Fibroblast of the aortic adventitia (primary cell): ENCODE data around the gene PALM3. TPM values are rescaled to one million over a fixed set of nuclear protein-coding genes. Genes with fewer than 3 reads are reported as not detected.
A peak's percentile ranks its signal among the peaks of the same experiment; 100 is the strongest.
"Not testable (repeated sequence)": the region's sequence is repeated elsewhere in the genome, so short reads cannot be mapped to it uniquely, and the experiment has no call there.

ENCODE experiments used
- DNase-seq: peaks from one replicate; pipeline ENCODE4 v3.0.0-alpha.2; 2010; ENCODE audit warnings: low read depth
- H3K4me3 ChIP-seq: 2 replicates; pipeline ENCODE4 v1.5.1; 2011; ENCODE audit warnings: low read depth, mild to moderate bottlenecking, control low read depth, low read length, moderate library complexity
- CTCF ChIP-seq: IDR thresholded peaks from 2 replicates; pipeline ENCODE4 v1.5.1; 2011; ENCODE audit warnings: mild to moderate bottlenecking, low read length, control low read depth, inconsistent platforms; ENCODE audit not compliant: insufficient read depth
- total RNA-seq: library from RNA; depleted of rRNA; stranded (reverse); fragments of >200 nt; gene quantifications from 2 replicates; pipeline ENCODE4 v1.2.3, GENCODE V29; 2012; ENCODE audit warnings: low replicate concordance

PALM3 gene
- total RNA-seq, 1 donor, result not detected

GRCh38 chr19:14031719-14032480, 30.0 kb downstream of the PALM3 start, which contains the start of gene IL27RA:
Gene IL27RA (plus strand): TSS chr19:14031762. CDS start chr19:14031873, 111 bp downstream.
- TF ChIP-seq CTCF, result peak; percentile 73
- DNase-seq, result peak; percentile 29
- peak within 1 kb of the TSS; percentile 67 for H3K4me3 ChIP-seq

- H3K4me3 ChIP-seq, result peak overlapping the region; percentile 67
- no peak for TF ChIP-seq CTCF
- no peak for DNase-seq
These were observed 30.7 kb downstream of the PALM3 start for GRCh38 chr19:14030997-14031718.

GRCh38 chr19:14028901-14029300, 33.0 kb downstream of the PALM3 start:
- no peak overlapping the region for H3K4me3 ChIP-seq
- no peak for DNase-seq
- TF ChIP-seq CTCF, result no peak

- no peak for DNase-seq
- H3K4me3 ChIP-seq, result no peak within 1 kb of the TSS
- TF ChIP-seq CTCF, result no peak
These were observed 33.9 kb downstream of the PALM3 start, which contains the start of gene RLN3 for GRCh38 chr19:14027856-14028450. Gene RLN3 (plus strand): TSS chr19:14028148. CDS start chr19:14028205, 57 bp downstream.

GRCh38 chr19:14026652-14027192, 35.2 kb downstream of the PALM3 start:
- H3K4me3 ChIP-seq, result not testable (repeated sequence)

GRCh38 chr19:14023404-14024235, 38.3 kb downstream of the PALM3 start:
- peak; percentile 53 for DNase-seq
- TF ChIP-seq CTCF, result peak; percentile 62
- no peak overlapping the region for H3K4me3 ChIP-seq

More at GRCh38 chr19:14026652-14027192, 35.2 kb downstream of the PALM3 start:
- not testable (repeated sequence) for DNase-seq
